HG03025 (cell line): ENCODE measurements around the gene PCDH15.

Source experiments
- ATAC-seq: cut with Tn5 transposase; IDR thresholded peaks from one replicate; pipeline ENCODE4 v1.9.1; 2021; ENCODE audit warnings: mild to moderate bottlenecking, moderate library complexity; ENCODE audit not compliant: unreplicated experiment, low FRiP score

PCDH15 gene

GRCh38 chr10:53899463-53900160 is 901.4 kb downstream of the PCDH15 start:
- no peak for ATAC-seq

GRCh38 chr10:53898532-53898931 is 902.5 kb downstream of the PCDH15 start:
- ATAC-seq, result no peak

GRCh38 chr10:53894145-53894544 is 906.9 kb downstream of the PCDH15 start:
- ATAC-seq, result no peak

DNA sequence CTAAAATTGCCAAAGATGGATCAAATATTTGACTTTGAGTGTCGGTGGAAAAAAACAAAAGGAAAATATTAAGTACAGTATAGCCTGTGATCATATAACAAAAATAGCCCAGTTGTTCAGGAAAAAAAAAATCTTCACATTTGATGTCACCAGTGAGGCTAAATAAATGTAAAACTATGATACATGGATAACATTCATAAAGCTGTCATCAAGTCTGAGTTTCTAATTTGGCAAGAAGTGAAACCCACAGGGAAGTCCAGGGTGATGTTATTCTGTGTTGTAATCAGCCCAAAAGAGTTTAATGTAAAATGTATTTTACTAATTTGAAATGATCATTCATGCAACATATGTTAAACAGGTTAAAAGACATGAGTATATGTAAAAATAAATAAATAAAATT is 908.0 kb downstream of the PCDH15 start:
- ATAC-seq, result no peak

DNA sequence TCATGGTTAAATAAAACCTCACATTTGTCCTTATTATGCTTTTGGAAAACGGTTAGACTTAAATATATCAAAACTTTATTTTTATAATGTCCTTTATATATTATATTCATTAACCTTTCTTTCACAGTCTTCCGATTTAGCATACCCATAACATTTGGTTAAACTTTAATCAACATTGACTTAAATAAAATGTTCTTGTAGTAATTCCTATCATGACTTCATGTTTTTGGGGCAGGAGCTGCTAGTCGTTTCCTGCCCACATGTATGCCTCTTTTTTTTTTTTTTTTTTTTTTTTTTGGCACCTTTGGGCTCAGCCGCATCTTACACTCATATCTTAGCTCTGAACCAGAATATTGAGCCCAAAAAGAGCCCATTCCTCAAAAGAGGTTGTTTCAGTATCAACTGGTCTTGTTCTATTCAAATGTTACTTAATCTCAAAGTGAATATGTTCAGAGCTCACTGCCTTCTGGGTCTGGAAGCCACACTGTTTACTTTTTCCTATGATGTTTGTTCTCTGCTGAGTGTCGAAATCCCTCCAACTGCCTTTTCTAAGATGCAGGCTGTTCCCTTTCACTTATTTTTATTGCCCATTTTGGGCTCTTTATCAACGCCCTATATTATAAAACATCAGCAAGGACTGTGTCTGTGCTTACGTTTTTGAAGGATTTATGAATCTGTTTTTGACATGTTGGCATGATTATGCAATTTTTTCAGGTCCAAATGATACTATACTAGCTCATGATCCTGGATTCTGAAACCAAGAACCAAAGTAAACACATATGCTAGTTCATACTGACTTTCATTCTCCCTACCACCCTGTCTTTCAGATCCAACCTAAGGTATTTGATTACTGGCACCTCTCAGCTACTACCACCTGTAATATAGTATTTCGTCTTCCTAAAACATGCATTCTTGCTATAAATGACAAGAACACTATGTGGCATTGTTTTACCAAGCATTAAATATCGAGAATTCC is 914.4 kb downstream of the PCDH15 start:
- ATAC-seq, result no peak

DNA sequence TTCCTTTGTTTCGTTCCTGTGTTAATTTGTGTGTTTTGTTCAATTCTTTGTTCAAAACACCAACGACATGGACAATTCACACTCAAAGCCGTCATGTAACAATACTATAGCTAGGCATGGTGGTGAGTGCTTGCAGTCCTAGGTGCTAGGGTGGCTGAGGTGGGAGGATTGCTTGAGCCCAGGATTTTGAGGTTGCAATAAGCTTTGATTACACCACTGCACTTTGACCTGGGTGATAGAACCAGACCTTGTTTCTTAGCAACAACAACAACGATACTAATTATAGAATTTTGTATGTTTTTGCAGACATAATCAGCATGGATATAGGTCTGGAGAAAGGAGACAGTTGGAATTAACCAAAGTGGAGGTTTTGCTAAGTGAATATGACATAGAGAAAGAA is 936.2 kb downstream of the PCDH15 start:
- ATAC-seq, result no peak

DNA sequence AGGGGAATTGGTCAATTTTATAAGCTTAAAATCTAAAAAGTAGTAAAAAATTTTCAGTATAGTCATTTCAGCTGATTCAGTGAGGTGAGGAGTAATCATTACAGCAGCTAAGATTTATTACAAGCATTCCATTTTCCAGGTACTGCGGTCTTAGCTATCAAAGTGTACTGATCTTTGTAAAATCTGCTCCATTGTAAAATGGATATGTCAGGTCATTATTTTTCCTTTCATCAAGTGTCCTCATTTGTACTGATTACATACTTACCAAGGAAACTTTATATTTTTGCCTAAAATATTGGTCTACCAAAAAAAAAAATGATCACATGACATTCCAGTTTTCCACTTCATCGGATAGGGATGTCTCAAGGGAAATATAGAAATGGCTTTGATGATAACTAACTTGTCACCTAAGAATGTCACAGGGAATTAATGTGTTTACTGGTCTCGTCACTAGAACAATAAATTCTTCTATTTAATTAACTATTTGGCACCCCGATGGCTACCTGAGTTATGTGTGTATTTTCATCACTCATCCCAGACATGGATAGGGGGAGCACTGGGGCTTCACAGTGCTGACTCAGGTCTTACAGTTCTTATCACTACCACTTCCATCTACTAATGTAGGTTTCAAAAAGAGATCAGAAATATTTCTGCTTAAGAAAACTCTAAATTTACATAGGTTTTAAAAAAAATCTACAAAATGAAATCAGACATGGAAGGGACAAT is 948.4 kb downstream of the PCDH15 start:
- no peak for ATAC-seq

DNA sequence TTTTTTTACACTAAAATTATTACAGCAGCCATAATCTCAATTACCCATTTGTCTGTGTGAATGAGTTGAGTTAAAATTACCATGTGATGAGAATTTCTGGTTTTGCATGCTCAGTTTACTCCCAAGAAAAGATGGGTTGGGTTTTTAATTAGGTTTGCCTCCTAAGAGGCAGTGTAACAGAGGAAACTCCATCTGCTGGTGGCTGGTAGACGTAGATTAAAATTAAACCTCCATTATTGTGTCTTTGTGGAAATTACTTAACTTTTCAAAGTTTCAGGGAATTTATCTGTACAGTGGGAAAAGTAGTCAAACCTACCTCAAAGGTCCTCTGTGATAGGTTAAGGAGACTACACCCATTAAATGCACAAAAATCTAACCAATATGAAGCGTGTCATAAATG is 954.2 kb downstream of the PCDH15 start:
- ATAC-seq, result no peak

DNA sequence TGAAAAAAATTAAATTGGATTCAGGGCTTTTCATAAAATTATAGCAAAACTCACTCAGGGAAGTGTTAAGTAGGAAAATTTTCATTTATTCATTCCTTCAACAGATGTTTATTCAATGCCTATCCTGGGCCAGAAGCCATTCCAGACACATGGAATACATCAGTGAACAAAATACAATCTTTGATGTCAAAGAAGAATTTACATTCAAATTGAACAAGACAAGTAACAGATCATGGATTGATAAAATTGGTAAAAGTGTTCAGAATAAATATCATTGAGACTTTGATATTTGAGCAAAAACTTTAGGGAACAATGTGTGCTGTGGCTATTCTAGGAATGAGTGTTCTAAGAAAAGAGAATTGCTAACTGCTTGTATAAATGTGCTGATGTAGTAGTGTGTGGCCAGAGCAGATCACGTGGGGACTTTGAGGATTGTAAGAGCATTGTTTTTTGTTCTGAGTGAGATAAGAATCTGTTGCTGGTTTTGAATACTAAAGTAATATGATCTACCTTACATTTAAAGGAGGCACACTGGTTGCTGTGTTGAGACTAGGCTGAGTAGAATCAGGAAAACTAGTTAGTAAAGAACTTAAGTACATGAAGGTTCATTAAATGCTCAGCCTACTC is 957.2 kb downstream of the PCDH15 start:
- ATAC-seq, result no peak

GRCh38 chr10:53841483-53842145 is 959.4 kb downstream of the PCDH15 start:
- no peak for ATAC-seq

DNA sequence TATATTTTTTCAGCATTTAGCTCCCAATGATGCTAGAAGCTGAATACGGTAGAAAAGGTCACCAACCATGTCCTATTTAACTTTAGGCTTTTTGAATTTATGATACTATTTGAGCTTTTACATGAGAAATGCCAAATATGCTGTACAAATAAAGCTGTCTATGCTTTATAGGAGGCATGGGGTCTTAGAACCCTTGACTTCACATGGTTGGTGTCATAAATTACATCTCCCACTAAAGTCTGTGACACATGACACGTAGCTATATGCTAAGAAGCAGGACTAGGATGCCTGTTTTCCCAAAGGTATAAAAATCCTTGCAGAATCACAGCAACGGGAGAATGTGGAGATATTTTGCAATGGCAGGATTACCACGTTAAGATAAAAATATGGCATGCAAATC is 960.4 kb downstream of the PCDH15 start:
- ATAC-seq, result no peak

DNA sequence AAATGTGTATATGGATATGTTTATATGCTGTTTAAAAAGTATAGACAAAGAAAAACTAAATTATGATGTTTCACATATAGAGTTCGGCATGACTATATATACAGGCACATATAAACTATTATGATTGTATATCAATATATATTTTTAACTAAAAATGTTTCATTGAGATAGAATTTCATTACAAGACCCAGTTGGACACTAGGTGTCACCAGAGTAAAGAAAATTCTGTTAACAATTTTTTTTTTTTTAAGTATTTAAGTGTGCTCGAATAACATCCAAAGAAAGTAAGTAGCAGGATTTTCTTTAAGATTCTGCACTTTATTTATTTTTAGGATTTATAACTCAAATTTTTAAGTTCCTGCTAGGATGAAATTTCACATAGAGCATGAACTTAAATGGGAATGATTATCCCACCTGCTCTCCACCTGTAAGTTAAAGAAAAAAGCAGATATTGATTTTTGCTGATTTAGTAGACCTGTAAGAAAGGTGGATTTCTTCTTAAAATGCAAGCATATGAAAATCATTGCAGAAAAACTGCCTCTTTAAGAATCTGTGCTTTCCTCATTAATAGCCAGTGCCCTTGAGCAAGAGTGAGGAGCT is 961.5 kb downstream of the PCDH15 start:
- ATAC-seq, result no peak

- ATAC-seq, result no peak
Observed at GRCh38 chr10:53836638-53837037, 964.4 kb downstream of the PCDH15 start.

DNA sequence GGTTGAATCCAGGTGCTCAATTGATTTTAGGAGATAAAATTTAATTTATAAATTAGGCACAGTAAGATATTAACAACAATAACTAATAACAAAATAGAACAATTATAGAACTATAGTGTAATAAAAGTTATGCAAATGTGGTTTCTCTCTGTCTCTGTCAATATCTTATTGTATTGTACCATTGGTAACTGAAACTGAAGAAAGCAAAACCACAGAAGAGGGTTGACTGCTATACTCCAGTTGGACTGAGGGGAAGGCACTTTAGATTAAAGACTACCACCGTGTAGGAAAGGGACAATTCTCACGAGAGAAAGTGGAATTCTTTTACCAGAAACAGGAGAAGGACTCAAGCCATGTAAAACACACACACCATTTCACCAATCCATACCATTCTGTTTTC is 967.1 kb downstream of the PCDH15 start:
- no peak for ATAC-seq

DNA sequence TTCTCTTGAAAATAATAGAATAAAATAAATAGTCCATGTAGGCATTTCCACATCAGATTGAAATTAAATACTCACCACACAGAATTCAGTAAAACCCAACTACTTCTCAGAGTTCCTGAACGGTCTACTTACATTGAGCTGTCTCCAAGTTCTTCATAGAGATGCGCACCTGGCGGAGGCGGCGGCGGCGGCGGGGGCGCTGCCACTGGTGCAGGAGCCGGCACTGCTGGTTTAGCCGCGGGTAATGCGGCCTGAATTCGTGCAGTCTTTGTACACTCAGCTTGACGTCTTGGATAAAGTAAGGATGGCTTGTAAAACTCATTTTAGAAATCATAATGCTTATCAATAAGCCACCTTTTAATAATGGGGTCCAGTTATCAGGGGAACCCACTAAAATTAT is 973.8 kb downstream of the PCDH15 start:
- no peak for ATAC-seq

GRCh38 chr10:53808677-53809372 is 992.2 kb downstream of the PCDH15 start:
- ATAC-seq, result no peak

DNA sequence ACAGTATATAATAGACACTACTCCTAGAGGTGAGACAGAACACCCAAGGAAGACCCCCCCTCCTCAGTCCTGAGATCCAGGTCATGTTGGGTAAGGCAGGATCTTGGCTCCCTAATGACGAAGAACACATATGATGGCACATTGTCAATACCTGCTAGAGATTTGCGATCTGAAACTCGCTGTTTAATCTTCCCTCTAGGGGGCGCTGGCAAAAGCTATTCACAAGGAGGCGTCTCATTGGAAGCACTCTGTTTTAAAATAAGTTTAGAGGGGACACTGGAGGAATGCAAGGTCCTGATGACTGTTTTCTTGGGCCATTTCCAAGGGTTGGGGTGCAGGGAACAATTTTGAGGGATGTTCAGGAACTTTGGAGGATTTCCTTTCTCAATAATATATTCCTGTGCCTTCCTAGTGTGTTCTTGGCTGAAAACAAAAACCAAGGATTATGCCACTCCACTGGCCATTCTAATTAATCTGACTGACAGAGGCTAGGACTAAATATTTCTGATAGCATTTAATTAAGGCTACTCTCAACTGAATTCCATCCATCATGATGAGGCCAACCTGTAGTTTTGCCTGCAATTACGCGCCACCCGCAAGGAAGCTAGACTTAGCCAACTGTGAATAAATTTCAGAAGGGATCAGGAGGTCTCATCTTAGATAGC is 1014.7 kb downstream of the PCDH15 start:
- no peak for ATAC-seq

DNA sequence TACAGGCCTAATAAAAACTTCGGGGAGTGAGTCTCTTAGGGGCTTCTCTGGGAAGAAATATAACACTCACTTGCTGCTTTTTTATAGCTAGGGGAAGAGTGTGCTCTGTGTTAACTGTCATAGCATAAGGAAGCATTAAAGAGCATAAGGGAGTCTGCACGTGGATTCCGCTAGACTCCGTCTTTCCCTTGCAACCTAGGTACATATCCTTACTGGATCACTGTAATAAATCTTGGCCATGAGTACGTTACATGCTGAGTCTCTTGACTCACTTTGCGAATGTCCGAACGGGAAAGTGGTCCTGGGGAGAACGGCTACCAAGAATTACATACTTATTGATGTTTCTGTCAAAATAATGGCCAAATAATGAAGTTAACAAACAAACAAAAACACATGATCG is 1029.3 kb downstream of the PCDH15 start:
- no peak for ATAC-seq

DNA sequence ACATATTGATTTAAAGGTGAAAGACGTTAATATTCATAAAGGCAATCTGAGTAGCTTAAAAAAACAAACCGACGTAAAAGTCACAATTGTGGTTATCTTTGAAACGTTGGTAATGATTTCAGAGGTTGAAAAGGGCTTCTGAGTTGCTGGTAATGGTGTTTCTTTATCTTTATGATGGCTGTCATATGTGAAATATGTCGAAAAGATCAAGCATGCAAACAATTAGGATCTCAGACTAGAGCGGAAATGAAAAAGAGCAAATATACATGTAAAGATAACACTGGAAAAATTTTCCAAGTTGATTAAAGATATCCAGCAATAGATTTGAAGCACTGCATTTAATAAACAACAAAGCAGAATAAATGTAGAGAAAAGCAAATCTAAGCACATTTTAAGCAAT is 1030.1 kb downstream of the PCDH15 start:
- ATAC-seq, result no peak
